ENCODE results near the gene MAP2K6.

The MAP2K6 gene

DNA sequence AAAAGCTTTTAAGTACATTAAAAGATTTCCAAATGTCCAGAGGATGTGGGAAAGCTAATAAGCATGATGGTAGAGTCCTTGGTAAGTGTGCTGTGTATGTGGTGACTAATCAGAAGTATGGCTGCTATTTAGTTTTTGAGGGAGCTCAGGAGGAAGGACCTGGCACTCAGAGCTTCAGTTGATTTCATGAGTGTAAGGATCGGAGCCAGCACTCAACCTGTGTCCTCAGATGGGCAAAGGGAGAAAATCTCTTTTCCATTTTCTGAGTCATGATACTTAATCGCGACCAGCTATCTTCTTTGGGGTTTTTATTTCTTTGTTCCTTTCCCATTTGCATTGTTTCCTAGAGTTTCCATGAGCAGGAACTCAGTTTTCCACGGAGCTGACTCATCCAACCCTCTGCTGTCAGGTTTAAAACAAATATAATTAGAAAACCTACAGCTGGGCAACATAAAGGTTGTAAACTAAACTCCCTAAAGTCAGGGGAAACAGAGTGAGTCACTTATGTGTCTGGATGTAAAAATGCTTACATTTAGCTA, 125.4 kb downstream of the MAP2K6 start:
- DNase-seq, result peak; percentile 36

DNA sequence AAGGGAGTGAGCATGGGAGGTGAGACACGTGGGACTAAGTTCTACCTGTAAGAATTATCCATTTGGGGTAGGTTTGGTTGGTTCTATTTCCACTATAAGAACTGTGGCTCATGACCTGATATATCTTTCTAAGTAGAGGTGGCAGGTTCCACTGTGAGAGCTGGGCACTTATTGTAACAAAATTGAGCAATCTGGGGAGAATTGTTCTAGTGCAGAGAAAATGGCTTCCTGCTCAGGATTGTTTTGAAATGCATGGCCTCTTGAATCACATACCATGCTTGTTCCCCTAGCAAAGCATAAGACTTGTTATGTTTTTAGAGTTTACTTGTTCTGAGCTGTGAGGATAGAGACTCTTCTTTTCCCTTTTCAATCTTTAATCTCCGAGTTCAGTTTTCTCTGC, 125.9 kb downstream of the MAP2K6 start:
- no peak for DNase-seq

DNA sequence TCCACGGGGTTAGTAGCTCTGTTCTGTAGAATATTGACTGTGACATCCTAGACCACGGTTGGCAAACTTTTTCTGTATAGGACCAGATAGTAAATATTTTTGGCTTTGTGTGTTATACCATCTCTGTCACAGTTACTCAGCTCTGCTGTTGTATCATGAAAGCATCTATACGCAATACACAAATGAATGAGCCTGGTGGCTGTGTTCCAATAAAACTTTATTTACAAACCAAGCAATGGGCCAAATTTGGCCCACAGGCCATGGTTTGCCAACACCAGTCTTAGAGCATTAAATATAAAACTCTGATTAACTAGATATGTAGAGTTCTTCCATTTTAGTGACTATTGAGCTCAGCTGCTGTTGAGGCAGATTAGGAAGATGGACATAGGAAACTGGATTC, 132.7 kb downstream of the MAP2K6 start:
- DNase-seq, result no peak

- no peak for DNase-seq
Observed at GRCh38 chr17:69547947-69548346, 133.4 kb downstream of the MAP2K6 start.

DNA sequence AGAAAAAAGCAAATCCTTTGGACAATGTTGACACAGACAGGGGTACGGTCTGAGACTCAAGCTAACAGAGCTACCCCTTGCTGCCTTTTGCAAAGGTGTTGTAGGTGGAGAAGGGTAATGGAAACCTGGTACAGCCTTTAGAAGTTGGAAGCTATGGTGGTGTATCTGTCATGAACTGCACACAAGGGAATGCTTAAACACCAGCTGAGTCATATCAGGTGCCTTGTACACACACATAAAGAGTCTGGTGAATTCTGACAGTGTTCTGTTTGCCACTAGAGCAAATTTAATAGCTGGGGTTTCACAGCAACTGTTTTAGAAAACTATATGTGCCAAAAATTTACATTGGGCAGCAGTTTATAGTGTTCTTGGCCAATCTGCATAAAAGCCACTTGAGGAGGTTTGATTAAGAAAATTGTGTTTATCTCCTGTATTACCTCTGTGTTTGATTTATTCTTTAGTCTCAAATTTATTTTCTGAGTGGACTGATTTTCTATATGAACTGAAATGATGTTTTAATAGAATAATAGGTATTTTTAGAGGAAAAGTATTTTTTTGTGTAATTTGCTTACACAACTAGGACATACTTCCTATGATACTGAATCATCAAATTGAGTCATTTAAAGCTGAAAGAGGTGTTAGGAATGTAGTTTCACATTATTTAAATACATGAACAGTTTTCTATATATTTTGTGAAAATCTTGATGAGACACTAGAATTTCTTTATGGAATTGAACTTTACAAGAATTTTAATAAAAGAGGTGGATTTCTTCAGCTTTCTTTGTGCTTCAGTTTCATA, 136.9 kb downstream of the MAP2K6 start:
- DNase-seq, result no peak

- DNase-seq, result no peak
Observed at GRCh38 chr17:69552986-69553667, 138.6 kb downstream of the MAP2K6 start.

- no peak for DNase-seq
Observed at GRCh38 chr17:69555056-69555455, 140.6 kb downstream of the MAP2K6 start.

DNA sequence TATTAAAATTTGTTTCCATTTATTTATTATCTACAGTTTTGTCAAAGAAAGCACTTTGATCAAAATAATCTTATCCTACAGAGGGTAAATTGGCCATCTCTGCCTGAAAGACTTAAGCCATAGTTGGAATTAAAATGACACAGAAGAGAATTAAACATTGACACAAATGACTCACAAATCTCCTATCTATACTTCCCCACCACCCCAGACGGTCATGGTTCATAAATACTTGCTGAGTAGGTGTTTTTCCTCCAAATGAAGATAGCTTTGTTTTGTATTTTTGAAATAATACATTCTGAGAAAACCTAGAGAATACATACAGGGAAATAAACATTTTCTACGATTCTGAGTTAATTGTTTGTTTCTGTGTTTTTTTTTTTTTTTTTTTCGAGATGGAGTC, 142.8 kb downstream of the MAP2K6 start:
- DNase-seq, result no peak

GRCh38 chr17:69558796-69559195, 144.3 kb downstream of the MAP2K6 start:
- no peak for DNase-seq

DNA sequence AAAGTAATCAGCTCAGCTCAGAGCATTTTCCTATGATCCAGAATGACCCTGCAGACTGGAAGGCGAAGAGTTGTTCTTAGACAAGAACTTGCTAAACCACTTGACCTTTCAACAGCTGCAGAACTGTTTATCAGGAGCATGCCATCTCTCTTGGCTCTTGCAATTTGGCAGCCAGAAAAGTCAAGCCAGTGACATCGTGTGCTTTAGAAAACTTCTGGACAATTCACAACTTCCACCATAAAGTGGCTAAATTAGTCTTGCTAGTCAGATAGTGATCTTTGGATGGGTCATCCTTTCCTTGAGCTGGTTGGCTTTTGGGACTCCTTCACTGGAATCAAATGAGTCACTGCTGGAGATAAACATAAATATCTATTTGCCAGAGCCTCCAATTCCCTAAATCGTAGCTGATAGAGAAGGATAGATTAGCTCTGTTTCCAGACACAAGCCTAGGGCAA, 146.5 kb downstream of the MAP2K6 start:
- no peak for DNase-seq

DNA sequence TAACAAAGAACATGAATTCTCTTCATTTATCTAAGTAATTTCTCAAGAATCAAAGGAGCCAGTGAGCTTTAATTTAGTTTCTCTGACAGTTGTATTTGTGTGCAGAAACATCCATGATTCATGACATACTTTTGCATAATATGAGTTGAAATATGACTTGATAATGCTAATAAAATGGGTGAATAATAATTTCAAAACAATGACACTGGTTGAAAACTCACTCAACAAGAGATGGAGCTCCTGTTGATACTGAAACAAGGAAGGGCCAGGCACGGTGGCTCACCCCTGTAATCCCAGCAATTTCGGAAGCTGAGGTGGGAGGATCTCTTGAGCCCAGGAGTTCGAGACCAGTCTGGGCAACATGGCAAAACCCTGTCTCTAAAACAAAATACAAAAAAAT, 147.0 kb downstream of the MAP2K6 start:
- DNase-seq, result no peak

DNA sequence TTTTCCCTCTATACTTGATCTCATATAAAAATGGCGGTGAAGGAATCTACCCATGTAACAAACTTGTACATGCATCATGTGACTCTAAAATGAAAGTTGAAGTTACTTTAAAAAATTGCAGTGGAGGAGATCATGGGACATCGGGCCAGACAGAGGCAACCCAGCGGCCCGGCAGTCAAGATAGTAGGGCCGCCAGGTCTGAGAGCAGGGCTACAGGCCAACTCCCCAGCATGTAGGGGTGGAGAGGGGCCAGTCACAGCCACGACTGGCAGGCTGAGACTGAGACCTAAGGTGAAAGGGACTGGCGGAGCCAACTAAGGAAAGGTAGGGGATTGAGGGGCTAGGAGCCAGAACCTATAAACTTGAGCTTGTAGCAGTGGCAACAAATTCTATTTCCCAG, 150.9 kb downstream of the MAP2K6 start:
- no peak for DNase-seq

DNA sequence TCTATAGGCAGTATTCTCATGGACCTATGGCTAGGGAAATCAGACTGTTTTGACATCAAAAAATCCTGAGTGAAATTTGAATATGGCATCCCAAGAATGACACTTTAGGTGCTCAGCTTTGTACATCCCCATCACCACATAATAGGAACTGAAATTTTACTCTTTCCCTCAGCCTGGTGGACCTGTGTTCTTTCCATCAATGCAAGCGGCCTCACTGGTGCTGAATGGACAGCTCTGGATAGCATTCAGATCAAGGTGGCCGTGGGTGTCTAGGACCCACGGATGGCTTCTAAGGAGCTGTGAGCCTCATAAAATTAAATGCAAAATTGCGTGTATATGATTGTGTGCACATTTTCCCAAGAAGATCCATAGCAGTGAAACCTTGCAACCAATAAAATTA, 152.6 kb downstream of the MAP2K6 start:
- no peak for DNase-seq

- no peak for DNase-seq
Observed at GRCh38 chr17:69572747-69573146, 158.2 kb downstream of the MAP2K6 start.

DNA sequence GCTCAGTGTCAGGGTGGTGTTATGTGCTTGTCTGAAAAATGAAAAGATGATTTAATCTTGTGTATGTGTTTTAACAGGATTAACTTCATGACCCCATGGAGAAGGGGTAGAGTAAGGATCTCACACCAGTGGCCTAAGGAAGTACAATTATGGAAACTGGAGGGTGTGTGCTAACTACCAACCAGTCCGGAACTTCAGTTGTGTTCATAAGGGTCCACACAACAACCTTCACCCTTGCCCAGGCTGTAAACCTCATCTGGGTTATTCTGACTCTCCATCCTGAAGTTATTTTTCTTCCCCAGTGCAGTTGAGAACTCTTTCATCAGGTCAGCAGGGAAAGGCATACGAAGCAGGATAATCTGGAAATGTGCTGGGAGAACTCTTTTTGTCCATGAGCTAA, 158.9 kb downstream of the MAP2K6 start:
- DNase-seq, result no peak

GRCh38 chr17:69574257-69575197, 160.0 kb downstream of the MAP2K6 start:
- no peak for DNase-seq

GRCh38 chr17:69575346-69575761, 160.9 kb downstream of the MAP2K6 start:
- peak; percentile 27 for DNase-seq

- DNase-seq, result no peak
Observed at GRCh38 chr17:69577098-69577497, 162.6 kb downstream of the MAP2K6 start.

GRCh38 chr17:69578385-69578936, 164.0 kb downstream of the MAP2K6 start:
- no peak for DNase-seq

DNA sequence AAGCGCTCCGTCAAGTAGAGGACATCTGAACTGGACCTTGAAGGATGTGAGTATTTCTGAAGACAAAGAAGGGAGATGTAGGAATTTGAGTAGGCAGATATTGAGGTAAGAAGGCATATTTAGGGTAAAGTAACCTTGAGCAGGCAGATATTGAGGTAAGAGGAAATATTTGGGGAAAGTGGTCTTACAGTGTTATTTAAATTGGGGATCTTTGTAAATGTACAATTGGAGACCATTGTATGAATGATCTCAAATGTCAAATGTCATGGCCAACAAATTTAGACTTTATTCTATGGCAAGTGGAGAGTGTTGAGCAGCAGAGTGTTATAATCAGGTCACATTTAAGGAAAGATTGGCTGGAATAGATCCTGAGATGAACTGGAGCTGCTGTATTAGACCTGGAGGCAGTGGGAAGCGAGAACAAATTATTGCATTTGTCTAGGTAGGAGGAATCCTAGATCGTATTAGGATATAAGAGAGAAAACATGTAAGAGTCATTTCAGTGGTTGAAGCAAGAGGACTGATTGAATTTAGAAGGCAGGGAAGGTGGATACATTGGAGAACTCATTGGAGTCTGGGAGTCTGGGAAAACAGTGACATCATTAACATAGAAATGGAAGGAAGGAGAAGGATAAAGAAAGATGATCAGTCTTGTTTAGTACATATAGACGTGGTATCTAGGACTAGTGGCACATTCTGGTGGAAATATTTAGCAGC, 165.6 kb downstream of the MAP2K6 start:
- no peak for DNase-seq

DNA sequence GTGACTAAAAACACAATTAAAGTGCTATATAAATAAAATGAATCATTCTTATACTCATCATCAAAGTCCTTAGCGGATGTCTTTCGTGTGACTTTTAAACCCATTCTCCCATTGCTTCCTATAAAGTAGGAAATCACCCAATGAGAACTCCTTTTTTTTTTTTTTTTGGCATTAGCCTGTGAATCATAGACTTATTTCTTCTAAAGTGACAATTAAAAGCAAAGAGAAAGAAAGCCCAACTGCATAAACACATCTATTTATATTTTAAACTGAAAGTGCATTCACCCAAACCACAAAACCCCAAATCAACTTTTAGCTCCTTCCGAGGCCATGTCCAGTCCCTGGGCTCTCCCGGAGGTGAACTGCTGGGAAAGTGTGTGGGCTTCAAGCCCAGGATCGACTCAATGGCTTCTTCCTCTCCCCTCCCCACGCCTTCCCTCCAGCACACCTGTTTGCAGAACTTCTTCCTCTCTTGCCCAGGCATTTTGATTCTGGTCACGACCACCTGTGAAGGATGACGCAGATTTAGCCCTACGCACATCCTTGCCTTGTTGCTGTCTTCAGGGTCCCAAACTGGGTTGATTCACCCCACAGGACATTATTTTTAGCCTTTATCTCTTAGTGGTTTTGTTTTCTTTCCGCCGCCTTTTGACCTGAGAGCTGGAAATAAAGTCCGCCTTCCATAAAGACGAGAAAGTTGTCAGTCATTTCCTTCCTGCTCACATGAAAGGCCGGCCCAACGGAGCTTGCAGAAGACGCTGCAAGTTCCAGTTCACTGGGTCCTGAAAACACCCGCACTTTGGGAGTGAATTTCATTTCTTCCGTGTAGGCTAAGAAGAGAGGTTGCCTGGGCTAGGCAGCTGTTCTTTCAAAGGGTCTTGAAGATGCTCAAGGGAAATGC, 166.8 kb downstream of the MAP2K6 start:
- DNase-seq, result no peak

All from NCI-H226 (cell line).